SIG-M5 (cell line): ENCODE results near the gene HSPA4L.

Experiments used
- DNase-seq: peaks from one replicate; lab custom pipeline; 2025; lab: John Stamatoyannopoulos, UW

HSPA4L gene

DNA sequence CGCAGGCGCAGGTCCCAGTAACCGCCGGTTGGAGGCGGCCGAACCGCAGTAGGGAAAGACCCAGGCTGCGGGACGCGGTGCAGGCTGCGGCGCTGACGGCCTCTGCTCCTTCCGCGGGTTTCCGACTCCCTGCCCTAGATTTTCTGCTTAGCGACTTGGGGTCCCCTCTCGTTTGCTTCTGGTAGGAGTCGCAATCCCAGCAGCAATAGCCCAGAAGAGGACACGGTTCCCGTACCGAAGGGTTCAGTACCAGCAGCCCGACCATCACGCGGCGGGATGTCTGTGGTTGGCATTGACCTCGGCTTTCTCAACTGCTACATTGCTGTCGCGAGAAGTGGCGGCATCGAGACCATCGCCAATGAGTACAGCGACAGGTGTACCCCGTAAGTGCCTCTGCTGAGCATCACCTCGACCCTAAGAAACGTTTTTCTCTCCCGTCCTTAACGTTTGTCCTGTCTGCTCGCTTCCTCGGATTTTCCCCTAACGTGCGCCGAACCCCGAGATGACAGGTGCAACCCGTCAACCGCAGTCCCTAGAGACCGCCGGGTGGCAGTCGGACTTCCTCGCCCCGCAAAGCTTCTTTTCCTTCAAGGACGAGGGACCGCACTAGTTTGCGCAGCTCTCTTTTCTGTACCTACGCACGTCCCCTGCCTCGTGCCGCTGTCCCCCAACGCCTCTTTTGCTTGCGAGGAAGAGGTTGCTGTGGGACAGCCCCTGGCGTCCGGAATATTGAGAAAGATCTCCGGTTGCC lies at the start of gene HSPA4L:
Gene HSPA4L, plus strand, starts transcription at position 48 of the 751 bp plus-strand sequence. Its CDS starts 229 bp downstream, at position 277.
- no peak for DNase-seq

DNA sequence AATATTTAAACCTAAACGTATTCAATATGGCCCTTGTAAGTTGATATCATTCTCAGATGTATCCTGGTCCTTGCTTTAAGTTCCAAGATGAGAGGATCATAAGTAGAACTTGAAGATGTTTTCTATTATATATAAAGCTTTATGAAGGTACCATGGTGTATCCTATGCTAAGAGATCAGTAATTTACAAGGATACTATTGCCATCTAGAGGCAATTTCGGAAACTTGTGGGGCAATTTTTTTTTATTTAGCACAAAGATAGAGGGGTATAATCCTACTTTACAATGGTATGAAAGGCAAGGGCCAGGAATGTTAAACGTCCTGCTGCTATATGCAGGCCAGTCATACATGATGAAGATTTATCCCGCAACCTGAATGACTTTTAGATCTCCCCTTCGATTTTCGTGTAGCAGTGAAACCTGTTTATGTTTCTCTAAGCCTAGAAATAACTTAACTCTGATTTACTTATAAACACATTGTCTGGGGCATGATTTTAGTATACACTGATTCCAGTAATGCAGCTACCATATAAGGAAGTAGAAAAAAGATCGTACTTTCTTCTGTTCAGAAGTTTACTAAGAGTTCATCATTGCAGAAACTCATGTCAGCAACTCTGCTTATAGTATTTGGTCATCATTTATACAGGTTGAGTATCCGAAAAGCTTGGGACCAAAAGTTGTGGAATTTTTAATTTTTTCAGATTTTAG lies 49.3 kb upstream of the HSPA4L start:
- no peak for DNase-seq

DNA sequence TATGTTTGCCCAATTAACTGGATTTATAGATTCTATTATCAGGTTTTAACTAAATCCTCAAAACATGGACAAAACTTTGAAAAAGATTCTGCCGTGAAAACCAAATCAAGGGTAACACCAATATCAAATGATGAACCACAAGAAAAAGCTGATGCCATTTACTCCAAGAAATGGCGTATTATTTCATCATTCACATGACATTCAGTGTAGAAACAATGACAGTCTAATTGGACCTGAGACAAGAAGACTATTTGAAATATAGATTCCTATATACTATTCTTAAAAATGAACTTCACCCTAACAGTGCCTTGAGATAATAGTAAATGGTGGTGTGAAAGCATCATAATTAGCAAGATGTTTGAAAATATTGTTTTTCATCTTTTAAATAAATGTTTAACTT lies 47.1 kb upstream of the HSPA4L start:
- DNase-seq: no peak

DNA sequence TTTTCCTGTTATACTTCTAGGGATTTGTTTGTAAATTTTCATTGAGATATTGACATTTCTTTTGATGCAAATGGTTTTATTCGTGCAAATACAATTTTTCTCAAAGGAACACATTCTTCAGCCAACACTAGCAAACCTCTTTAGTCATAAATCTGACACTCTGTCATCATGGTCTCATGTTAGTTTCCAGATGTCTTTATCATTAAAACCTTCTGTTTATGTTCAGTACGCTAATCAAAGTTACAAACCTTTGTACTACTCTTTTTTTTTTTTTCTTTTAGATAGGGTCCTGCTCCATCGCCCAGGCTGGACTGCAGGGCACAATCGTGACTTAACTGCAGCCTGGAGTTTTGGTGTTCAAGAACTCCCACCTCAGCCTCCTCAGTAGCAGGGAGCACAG lies 44.8 kb upstream of the HSPA4L start:
- DNase-seq: no peak

DNA sequence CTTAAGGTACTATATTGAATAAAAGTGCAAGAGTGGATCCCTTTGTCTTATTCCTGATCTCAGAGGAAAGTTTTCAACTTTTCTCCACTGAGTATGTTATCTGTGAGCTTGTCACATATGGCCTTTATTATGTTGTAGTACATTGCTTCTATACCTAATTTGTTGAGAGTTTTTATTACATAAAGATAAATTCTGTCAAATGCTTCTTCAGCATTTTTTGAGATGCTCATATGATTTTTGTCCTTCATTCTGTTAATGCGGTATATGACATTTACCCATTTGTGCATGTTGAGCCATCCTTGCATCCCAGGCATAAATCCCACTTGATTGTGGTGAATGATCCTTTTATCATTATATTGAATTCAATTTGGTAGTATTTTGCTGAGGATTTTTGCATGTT lies 40.9 kb upstream of the HSPA4L start:
- DNase-seq: no peak

DNA sequence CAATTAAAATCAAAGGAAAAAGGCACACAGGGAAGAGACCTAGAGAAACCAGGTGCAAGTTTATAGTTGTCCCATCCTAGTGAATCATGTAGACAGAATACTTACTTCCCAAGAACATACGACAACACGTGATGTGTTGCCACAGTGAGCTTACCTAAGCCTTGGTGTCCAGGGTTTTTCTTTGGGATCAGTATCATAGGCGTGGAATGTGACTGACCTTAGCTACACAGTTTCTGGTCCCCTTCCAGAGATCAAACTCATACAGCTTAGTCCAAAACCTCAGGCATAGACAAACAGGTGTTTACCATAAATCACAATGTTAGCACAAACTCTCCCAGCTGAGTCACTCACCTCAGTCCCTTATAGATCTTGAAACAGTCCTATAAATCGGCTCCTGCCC lies 34.2 kb upstream of the HSPA4L start:
- DNase-seq: no peak

DNA sequence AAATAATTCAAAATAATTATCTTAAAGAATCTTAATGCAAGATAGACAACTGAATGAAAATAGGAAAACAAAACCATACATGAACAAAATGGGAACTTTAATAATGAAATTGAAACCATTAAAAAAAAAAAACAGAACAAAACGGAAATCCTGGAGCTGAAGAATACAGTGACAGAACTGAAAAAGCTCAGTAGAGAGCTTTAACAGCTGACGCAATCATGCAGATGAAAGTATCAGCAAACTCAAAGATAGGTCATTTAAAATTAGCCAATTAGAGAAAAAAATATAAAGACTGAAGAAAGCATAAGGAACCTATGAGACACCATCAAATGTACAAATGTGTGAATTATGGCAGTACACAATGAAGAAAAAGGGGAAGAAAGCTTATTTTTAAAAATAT lies 33.2 kb upstream of the HSPA4L start:
- DNase-seq: no peak

DNA sequence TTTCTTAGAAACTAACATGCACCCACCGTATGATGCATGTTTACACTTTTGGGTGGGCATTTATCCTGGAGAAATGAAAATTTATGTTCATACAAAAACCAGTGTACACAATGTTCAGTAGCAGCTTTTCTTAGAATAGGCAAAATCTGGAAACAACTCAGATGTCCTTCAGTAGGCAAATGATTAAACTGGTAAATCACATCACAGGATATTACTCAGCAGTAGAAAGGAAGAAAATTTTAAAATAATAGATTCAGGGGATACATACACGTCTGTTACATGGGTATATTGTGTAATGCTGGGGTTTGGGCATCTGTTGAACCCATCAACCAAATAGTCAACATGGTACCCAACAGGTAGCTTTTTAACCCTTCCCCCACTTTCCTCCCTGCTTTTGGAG lies 25.2 kb upstream of the HSPA4L start:
- DNase-seq: no peak

DNA sequence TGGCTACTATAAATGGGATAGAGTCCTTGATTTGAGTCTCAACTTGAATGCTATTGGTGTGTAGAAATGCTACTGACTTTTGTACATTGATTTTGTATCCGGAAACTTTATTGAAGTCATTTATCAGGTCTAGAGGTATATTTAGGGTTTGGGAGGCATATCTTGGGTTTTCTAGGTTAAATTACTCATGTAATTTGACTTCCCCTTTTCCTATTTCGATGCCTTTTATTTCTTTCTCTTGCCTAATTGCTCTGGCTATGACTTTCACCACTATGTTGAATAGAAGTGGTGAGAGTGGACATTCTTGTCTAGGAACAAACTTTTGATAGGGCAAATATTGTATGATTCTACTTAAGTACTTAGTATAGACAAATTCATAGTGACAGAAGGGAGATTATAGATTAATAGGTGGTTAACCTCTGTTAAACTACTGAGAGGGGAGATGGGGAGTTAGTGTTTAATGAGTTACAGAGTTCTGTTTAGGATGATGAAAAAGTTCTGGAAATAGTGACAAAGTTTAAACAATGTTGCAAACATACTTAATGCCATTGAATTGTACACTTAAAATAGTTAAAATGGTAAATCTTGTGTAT lies 22.8 kb upstream of the HSPA4L start:
- DNase-seq: no peak

DNA sequence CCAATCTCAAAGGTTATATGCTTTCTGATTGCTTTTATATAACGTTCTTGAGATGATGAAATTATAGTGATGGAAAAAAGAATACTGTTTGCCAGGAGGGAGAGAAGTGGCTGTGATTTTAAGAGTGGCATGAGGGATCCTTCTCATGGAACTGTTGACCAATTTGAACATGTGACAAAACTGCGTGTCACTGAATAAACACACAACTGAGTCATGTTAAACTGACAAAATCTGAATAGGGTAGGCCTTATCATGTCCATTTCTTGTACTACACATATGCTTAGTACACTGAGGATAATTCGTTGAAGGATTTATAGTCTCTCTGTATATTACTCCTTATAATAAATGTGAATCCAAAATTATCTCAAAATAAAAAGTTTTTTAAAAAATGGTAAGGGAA lies 22.2 kb upstream of the HSPA4L start:
- no peak for DNase-seq

DNA sequence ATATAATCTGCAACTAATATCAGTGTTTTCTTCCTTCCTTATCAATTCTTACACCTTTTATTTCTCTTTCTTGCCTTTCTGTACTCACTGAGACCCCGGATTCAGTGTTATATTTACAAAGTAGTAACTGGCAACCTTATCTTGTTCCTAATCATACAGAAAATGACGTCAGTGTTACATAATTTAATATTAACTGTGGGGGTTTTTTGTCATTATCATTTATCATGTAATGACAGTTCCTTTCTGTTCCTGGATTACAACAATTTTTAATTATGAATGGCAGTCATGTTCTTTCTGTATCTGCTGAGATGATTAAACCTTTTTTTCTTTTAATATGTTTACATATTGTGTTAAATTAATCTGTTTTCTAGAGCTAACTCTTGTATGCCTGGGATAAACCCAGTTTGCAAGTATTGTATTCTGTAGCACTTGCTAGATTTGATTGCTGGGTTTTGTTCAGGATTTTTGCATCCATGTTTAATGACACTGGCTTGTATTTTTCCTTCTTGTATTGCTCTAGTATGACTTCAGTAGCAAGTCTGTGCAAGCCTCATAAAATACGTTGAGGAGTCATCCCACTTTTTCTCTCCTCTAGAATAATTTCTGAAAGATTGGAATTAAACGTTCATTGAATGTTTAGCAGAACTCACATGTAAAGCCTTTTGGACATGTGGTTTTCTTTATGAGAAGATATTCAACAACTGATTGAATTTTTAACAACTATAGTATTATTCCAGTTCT lies 10.4 kb upstream of the HSPA4L start:
- DNase-seq: no peak

DNA sequence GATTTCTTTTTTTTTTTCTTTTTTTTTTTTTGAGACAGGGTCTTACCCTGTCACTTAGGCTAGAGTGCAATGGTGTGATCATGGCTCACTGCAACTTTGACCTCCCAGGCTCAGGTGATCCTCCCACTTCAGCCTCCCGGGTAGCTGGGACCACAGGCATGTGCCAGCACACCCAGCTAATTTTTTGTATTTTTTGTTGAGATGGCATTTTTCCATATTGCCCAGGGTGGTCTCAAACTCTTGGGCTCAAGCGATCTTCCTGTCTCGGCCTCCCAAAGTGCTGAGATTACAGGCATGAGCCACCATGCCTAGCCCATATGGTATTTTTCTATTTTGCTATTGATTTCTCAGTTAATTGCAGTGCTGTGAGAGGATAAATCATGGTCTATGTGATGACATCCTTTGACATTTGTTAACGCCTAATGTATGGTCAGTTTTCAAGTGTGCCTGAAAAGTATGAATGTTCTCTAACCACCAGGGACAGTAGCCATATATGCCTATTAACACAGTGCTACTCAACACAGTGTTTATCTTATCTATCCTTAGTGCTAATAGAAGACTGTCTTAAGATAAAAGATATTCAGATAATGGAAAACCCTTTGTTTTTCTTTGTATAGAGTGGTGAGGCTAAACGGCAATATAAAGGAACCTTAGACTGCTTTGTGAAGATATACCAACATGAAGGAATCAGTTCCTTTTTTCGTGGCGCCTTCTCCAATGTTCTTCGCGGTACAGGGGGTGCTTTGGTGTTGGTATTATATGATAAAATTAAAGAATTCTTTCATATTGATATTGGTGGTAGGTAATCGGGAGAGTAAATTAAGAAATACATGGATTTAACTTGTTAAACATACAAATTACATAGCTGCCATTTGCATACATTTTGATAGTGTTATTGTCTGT lies 9.1 kb upstream of the HSPA4L start:
- no peak for DNase-seq

DNA sequence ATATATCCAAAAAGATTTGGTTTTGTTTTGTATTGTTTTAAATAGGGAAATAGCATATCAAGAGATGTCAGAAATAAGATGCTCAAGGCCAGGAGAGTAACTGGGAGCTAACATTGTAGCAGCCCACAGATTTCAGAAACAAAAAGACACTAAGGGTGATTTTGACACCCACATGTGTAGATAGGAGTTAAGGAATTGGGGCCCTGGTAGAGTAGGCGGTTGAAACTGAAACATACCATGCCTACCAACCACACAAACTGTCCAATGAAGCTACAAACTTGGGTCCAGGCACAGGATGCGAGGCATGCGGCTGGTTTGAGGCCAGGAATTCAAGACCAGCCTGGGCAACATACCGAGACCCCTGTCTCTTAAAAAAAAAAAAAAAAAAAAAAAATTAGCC lies 6.3 kb upstream of the HSPA4L start:
- no peak for DNase-seq

DNA sequence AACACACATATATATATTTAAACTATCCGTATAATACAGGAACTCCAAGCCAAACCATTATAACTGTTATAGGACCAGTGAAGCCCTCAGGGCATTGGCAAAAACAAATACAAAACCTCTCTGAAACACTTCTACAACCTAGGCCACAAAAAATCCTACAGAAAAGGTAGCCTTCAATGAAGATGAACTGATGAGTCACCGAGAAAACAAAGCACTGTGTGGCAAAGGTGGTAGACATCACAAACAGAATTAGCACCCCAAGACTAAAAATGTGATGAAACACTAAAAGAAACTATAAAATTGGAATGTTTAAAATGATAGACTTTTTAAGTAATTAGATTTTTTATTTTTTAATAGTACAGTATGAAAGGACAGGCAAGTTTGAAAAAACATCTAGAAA lies 5.5 kb upstream of the HSPA4L start:
- no peak for DNase-seq

DNA sequence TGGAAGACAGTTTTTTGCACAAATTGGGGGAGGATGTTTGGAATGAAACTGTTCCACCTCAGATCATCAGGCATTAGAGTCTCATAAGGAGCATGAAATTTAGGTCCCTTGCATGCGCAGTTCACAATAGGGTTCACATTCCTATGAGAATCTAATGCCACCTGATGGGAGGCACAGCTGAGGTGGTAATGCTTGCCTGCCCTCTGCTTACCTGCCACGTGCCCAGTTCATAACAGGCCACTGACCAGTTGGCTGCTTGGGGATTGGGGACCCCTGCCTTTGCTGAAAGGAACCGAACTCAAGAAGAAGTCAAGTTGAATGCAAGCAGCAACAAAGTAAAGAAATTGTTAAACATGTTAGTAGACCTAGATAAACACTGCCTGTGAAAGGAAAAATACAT lies 4.6 kb upstream of the HSPA4L start:
- no peak for DNase-seq

DNA sequence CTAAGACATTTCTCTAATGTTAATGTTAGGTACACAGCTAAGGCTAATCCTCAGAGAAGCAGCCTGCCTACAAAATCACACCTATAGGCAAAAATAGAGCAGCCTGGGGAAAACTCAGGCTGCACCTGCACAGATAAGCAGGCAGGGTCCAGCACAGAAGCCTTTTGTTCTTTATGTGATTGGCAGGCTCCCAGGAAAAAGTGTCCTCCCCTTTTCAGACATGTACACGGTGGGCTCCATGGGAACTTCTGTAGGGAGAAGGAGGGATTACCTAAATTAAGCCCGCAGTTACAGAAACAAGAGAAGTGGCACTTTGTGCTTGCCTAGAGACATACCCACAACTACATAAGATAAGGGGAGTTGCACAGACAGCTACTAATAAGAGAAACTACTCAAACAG lies 4.0 kb upstream of the HSPA4L start:
- no peak for DNase-seq

DNA sequence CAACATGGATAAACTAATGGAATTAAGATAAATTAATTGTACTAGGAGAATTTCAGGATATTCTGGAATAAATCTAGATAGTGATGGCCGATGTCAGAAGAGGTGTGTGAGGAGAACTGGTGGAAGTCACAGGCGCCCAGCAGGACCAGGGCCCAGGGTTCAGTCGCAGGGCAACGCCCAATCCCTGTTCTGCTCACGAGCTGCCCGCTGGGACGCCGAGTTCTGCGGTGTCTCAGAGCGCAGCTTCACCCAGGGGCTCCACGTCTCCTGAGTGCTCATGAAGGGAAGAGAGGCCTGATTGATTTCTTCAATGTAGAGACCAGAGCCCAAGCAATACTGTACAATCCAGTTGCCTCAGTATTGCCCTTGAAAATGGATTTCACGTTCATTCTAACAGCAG lies 1.5 kb upstream of the HSPA4L start:
- no peak for DNase-seq

DNA sequence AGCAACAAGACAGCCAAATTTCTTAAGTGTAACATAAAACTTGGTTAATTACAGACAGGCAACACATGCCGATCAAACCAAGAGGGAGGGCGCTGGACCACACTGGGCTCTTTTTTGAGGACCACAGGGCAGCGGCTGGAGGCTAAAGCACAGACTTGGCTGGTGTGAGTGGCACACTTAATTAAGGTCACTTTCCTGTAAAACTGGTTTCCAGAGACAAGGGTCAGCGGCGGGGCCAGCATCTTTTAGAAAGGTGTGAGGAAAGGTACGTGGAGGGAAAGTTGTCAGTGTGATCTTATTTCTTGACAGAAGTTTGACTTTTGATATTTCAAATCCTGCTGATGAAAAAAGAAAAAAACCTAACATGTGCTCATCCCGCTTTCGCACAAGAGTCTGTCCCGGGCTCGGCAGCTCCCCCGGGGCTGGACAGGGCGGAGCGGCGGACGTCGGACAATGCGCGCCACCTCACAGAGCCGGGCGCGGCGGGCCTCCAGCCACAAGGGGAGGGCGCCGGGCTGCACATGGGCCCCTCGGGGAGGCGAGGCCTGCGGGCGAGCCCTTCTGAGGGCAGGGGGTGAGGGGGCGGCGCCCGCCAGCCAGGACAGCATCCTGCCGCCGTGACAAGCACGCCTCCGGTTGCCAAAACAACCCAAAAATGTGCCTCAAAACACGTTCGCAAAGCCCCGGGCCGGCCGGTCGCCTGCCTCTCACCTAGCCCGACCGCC lies 660 bp upstream of the HSPA4L start:
- DNase-seq: no peak

DNA sequence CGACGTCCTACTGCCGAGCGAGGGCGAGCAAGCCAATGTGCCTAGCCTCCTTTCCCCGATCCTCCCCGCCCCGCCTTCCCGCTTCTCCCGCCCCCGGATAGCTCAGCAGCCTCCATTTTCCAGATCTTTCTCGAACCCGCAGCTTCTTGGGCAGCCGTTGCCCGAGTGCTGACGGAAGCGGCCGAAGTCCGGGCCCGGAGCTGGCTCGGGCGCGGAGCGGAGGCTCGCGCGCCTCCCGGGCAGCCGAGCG lies 172 bp upstream of the HSPA4L start:
- DNase-seq: no peak

DNA sequence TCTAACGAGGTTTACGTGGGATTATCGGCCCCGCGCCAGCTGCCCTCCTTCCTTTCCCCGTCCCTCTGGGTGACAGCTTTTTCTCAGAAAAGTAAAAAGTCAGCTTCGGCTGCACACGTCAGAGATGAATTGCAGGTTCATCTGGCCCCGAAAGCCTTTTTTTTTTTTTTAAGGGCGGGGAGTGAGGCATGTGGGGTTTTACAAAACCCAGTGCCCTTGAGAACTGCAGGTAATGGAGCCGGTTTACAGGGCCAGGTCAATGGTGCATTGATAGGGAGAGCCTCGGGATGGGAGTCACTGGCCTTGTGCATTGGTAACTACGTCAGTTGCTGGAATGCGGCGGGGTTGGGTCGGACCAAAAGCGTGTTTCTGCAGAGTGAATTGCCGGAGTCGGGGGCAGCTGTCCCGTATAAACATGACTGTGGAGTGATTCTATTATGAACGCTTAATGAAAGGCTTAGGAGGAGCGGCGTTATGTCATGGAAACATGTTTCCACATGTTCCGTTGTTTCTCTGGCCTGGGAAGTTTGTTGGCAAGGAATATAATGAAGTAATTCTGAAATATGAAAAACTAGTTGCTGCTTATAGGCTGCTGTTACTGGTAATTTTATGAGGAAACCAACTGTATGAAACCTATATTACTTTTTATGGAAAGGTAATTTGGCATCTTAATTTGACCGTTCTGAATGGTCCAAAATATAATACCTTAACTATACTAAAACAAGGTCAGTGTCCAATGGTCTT lies 1.1 kb downstream of the HSPA4L start:
- DNase-seq: no peak
